T-helper 9 cell (primary cell): ENCODE results near the gene PRPS1.
"Not testable (repeated sequence)": the region's sequence is repeated elsewhere in the genome, so short reads cannot be mapped to it uniquely, and the experiment has no call there.

Experiments used
- DNase-seq: peaks from one replicate; pipeline ENCODE4 v3.0.0-alpha.2; 2020
- total RNA-seq, 2 donors: gene quantifications; one replicate each; lab custom pipeline; 2026; lab: John Stamatoyannopoulos, UW

The PRPS1 gene
- 55.0 to 83.9 reads per million in 2 donors for total RNA-seq

- peak; percentile 77 for DNase-seq
Observed at GRCh38 chrX:107627838-107628661, at the start of gene PRPS1. Gene PRPS1, plus strand, starts transcription at chrX:107628510. Its CDS starts 119 bp downstream, at chrX:107628629.

GRCh38 chrX:107579956-107580355 lies 48.4 kb upstream of the PRPS1 start:
- no peak for DNase-seq

GRCh38 chrX:107581923-107582322 lies 46.4 kb upstream of the PRPS1 start:
- no peak for DNase-seq

- no peak for DNase-seq
Observed at GRCh38 chrX:107589243-107589642, 39.1 kb upstream of the PRPS1 start.

- no peak for DNase-seq
Observed at GRCh38 chrX:107596651-107597050, 31.7 kb upstream of the PRPS1 start.

- DNase-seq, result no peak
Observed at GRCh38 chrX:107597264-107597663, 31.0 kb upstream of the PRPS1 start.

GRCh38 chrX:107597791-107598190 lies 30.5 kb upstream of the PRPS1 start:
- no peak for DNase-seq

GRCh38 chrX:107599450-107599861 lies 28.9 kb upstream of the PRPS1 start:
- no peak for DNase-seq

GRCh38 chrX:107600366-107600765 lies 27.9 kb upstream of the PRPS1 start:
- no peak for DNase-seq

GRCh38 chrX:107601326-107601725 lies 27.0 kb upstream of the PRPS1 start:
- DNase-seq, result no peak

- DNase-seq, result no peak
Observed at GRCh38 chrX:107601759-107602158, 26.6 kb upstream of the PRPS1 start.

GRCh38 chrX:107602694-107603239 lies 25.5 kb upstream of the PRPS1 start:
- DNase-seq, result no peak

GRCh38 chrX:107603429-107604159 lies 24.7 kb upstream of the PRPS1 start:
- DNase-seq, result no peak

GRCh38 chrX:107609061-107609460 lies 19.2 kb upstream of the PRPS1 start:
- not testable (repeated sequence) for DNase-seq

- DNase-seq, result no peak
Observed at GRCh38 chrX:107610667-107611066, 17.6 kb upstream of the PRPS1 start.

GRCh38 chrX:107619885-107620322 lies 8.4 kb upstream of the PRPS1 start:
- no peak for DNase-seq

- no peak for DNase-seq
Observed at GRCh38 chrX:107624893-107625292, 3.4 kb upstream of the PRPS1 start.

- DNase-seq, result no peak
Observed at GRCh38 chrX:107625739-107626138, 2.6 kb upstream of the PRPS1 start.

- DNase-seq, result no peak
Observed at GRCh38 chrX:107626481-107626880, 1.8 kb upstream of the PRPS1 start.

GRCh38 chrX:107626916-107627315 lies 1.4 kb upstream of the PRPS1 start:
- DNase-seq, result no peak

- peak; percentile 33 for DNase-seq
Observed at GRCh38 chrX:107628662-107629539, 591 bp downstream of the PRPS1 start.

GRCh38 chrX:107629540-107629909 lies 1.2 kb downstream of the PRPS1 start:
- DNase-seq, result no peak
